Cardiac septum (tissue), 1 donor: ENCODE data around the gene DPH5. TPM values are rescaled to one million over a fixed set of nuclear protein-coding genes. Genes with fewer than 3 reads are reported as not detected.
"Not testable (repeated sequence)": the region's sequence is repeated elsewhere in the genome, so short reads cannot be mapped to it uniquely, and the experiment has no call there.

Experiments used
- DNase-seq: peaks from one replicate; pipeline ENCODE4 v3.0.0-alpha.2; 2020; ENCODE audit warnings: low spot score
- intact Hi-C: fragments of 100-400 bp; cut with DNase I; formaldehyde crosslinking; loops from one replicate; pipeline ENCODE4 v1.14.0; 2022
- total RNA-seq: library from RNA; stranded (reverse); fragmentation: NEBNext Ultra II Directional; extraction: Animal tissue kit (Norgen Biotek cat#: 25700); gene quantifications from one replicate; pipeline ENCODE4 v1.2.1, GENCODE V29; 2021
- donor health status: DM: no; HTN: no; CAD: no.

The DPH5 gene
- total RNA-seq, 1 donor from 2014 or later: 35.4 TPM

DNA sequence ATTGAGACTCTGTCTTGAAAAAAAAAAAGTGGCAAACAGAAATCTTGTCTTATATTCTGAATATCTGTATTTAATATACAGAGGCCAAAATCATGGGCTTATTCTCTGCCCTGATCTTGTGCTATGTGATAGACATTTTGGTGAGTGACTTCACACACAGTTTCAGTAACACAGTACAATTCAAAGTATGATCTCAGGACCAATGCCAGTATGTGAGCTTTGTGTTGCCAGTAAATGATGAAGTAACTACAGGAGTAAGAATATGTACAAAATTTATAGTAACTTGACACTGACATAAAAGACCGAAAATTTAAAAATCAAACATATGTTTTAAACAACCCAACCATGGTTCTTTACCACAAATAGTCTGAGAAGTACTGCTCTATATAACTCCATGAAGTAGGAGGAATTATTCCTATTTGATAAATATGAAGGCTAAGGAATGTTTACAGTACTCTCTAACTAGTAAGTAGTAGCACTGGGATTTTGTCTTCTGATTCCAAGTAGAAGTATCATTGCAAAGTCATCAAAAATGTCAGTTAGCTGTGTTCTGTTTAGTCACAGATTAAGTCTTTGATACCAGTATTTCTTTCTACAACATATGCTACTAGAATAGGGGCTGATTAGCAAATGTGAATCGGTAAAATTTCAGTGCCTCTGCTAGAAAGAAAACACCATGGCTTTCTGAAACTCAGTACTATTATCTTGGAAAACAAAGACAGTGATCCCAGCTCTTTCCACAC is 25.3 kb downstream of the DPH5 start:
- DNase-seq: no peak
- intact Hi-C loops: no loop called here

DNA sequence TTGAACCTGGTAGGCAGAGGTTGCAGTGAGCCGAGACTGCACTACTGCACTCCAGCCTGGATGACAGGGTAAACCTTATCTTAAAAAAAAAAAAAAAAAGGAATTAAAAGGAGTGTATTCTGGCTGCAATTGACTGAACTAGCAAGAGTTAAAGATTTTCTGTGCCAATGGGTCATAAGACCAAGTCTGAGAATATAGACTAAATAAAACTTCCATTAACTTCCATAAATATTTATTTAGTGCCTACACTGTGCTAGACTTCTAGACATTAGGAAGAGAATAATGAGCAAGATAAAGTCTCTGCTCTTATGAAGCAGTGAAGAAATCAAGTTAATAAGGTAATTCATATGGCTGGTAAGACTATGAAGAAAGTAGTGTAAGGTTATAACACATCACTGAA is 27.2 kb downstream of the DPH5 start:
- DNase-seq: no peak
- intact Hi-C loops: no loop called here

DNA sequence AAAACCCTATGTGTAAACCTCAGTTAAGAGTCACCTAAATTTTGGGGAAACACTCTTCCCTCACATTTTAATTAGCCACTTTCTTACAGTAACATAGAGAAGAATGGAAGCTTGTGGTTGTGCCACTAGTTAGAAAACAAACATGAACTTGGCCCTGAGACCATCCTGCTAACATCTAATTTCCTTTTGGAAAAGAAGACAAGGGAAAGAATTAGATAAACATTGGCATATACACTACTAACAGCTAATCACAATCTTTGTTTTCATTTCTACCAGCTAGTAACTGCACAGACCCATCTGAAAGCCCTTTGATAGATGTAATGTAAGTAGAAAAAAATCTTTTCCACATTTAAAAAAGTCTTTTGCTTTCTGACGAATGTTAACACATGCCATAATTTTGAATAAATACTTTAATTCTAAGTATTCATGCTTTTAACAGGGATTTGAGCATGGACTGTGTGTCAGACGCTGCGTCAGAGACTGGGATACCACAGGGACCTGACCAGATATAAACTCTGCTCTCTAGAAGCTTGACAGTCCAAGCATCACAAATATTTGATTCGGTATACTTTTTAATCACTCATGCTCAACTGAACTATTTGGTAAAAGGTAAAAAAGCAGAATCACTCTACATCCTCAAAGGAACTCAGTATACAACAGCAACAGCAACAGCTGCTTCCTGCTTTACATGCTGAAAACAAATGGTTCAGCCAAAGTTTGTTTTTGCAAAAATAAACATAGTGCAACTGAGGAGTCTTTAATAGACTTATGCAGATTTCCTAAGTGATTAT is 30.2 kb downstream of the DPH5 start:
- no peak for DNase-seq
- intact Hi-C loops: no loop called here

DNA sequence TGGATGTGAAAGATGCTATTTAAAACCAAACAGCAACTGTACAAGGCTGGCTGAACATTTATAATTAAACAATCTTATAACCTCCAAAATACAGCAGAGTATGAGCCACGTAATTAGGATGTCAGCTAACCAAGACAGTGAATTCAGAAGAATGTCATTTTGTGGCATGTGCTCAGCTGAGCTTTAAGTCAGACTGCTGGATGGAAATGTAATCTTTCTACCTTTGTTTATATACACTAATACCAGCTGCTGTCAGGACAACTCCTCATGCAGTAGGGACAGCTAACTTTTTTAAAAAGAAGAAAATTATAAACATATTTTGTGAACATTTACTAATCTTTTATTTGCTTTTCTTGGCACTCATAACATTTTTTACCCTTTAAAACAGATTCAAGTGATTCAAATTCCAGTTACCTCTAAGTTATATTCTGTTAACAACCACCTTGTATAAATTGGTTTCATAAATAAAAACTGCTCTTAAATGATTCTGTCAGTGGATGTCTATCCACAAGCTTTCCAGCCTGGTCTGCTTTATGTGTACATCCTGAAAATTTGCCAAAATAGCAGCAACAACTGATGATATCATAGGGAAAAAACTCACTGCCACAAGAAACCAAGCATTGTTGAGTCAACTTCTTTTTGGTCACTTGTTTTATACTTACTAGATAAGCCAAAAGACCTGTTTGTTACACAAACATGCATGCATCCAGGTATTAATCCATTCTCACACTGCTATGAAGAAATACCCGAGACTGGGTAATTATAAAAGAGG is 36.1 kb downstream of the DPH5 start:
- intact Hi-C loops: no loop called here
- no peak for DNase-seq

DNA sequence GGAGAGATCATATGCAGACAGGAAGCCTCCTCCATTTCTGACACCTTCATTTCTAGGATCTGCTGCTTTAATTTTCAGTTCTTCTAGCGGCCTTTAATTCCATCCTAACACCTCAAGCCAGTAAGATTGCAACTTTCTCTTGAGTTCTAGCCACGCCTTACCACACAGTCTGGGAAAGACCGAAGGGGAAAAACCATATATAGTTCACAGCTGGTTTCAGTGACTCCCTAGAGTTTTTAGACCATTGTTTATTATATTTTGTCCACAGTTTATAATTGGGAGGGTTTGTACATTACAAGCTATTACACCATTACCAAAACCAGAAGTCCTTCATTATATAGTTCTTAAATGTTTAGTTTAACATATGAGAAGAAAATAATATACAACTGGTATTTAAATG is 37.5 kb downstream of the DPH5 start:
- no peak for DNase-seq
- intact Hi-C loops: no loop called here

DNA sequence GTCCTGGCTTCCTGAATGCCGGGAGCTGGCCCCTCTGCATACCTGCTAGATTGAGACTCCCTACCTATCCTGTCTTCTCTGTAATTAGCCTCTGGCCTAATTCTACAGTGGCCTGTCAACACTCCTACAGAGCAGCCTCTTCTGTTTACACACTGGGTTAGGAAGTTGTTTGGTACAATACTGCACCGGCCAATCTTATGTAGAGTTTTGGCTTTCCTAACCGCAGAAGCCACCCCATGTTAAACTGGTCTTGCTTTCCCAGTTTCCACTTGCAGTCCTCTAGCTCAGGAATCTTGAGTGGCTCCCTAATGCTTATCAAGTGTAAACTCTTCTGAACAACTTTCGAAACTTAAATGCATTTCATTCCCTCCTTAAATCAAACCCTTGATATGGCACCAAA is 42.8 kb downstream of the DPH5 start:
- DNase-seq: no peak
- intact Hi-C loops: no loop called here

DNA sequence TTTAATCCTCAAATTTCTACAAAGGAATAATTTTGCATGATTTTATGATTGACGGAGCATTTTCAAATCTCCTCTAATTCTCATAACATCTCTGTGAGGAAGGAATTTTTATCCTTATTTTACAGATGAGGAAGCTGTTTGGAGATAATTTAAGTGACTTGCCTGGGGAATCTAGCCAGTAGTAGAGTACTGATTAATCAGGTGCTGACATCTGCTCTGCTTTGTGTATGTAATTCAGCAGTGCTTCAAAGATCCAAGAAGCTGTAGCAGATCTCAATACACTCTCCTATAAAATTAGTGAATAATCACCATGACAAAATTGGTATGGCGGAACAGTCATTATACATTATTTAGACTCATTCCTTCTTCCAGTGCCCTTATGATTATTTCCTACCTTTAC is 46.0 kb downstream of the DPH5 start:
- DNase-seq: no peak
- intact Hi-C loops: no loop called here

DNA sequence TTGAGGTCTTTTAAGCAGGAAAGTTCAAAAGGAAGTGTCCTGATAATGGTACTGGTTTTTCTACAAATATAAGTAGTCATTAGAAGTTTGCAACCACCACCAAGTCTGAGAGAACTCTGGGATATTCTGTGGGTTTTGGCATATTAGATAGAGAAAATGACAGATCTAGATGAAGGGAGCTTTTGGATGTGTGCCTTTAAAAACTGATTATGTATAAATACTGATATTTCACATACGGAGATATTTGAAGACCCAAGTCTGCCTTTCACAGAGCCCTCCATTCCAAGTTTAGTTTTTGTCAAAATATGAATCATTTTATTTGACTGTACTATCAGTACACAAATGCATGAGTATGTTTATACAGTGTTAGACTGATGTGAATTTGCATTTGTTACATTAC is 48.6 kb downstream of the DPH5 start:
- no peak for DNase-seq
- intact Hi-C loops: no loop called here

DNA sequence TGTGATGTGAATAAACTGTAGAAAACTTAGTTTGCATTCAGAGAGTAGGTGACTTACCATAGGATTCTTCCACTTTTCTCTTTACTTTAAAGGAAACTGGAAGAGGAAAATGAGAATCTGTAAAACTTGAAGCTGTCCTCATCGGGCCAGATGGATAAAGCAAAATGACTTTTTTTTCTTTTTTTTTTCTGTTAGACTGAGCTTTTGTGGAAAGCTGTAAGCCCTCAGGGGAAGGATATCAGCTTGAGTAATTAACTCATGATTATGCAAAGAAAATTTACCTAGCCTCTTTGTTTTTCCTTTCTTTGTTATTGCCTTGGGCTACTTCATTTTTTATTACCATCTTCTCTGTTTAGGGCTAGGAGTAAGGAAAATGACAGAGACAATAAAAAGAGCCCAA is 53.4 kb downstream of the DPH5 start:
- no peak for DNase-seq
- intact Hi-C loops: no loop called here

DNA sequence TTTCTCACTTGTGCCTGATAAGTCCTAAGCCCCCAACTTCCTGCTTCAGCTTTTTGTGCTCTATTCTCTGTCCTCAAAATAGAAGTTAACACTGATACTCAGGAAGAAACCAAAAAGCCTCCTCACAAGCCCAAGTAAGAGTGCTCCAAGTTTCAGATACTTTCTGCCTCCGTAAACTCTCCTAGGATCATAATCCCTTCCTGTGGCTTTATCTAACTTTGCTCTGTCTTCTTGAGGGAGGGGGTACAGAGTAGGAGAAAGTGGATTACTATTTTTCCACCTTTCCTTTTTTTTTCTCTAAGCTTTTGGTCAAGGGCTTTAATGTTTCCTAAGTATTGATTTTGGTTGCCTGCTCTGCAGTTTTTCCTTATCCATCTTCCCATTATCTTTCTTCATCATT is 54.6 kb downstream of the DPH5 start:
- DNase-seq: no peak
- intact Hi-C loops: no loop called here

DNA sequence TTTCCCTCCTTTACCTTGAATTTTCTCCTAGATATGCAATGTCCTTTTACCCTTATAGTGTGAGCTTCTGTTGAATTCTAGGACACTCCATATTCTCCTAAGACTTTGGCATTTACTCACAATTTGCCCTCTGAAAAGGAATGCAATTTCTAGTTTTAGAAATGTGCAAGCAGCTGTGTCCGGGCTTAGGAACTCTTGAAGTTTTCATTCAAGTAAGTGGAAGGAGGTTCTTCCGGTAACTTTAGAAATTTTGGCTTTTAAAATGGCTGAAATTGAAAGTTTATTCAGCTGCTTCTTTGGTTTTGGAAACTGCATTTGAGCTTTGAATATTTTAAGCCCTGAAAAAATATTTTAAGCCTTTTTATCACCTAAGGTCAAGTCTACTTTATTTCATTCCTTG is 56.3 kb downstream of the DPH5 start:
- no peak for DNase-seq
- intact Hi-C loops: no loop called here

DNA sequence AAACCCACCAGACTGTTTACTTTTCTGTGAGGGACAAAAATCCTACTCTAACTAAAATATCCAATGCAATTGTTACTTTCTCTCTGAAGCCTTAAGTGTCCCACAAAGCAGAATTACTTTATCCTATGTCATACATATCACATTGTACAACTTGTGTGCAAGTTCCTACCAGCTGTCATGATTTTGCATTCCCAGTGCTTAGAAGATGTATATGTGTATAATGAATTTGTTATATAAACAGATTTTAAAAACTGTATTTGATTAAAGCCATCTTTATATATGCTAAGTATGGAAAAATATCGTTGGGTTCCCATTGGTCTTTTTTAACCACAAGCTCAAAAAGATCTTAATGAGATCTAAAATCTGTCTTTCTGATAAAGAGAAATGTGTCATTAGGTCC is 57.0 kb downstream of the DPH5 start:
- intact Hi-C loops: no loop called here
- DNase-seq: no peak

DNA sequence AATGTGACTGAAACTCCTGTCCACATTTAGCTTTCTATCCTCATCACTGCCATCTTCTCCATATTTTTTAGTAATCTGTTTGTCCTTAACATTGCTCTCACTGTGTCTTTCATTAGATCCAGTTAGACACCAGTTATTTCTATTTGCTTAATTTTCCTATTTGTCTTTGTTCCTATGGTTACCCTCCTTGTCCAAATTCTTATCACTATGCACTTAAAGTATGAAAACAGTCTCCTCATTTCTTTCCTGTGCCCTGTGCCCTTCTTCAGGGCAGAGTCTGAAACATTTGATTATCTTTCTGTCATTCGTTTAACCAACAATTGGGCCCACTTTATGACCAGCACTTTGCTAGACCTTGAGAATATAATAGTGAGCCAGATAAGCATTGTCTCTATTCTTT is 65.5 kb downstream of the DPH5 start:
- intact Hi-C loops: no loop called here

DNA sequence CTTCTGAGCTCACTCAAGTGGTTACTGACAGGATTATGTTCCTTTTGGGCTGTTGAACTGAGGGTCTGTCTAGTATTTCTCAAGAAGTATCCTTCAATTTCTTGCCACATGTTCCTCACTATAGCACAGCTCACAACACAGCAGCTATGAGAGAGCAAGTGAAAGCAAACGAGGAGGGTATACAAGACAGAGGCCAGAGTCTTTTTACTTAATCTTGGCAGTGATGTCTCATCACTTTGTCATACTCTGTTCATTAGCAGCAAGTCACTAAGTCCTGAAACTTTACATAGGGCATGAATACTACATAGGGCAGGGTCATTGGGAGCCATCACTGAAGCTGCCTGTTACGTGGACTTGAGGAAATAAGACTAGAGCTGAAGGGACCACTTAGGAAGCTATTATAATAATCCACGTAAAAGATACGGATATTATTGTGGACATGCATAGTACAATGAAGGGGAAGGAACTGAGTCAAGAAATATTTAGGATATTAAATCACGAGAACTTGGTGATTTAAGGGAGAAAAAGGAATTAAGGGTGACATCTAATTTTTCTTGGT is 66.0 kb downstream of the DPH5 start:
- intact Hi-C loops: no loop called here
- DNase-seq: no peak

More for the DNA sequence above, 65.5 kb downstream of the DPH5 start:
- no peak for DNase-seq

DNA sequence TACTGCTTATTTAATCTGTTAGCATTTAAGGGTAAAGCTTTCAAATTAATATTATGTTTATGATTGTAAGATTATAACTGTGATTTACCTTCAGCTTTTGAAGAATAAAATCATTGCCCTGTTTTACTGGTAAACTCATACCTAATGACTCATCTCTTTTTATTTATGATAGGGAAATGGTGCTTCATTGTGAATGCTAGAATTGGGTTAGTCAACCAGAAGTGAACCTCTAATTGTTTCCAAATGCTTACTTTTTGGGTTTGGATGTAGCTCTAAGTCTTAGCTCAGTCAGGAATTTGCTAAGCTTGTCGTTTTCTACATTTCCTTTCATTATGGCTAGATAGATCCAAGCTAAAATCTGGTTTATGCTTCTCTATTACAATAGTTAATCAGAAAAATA is 70.3 kb downstream of the DPH5 start:
- intact Hi-C loops: no loop called here

DNA sequence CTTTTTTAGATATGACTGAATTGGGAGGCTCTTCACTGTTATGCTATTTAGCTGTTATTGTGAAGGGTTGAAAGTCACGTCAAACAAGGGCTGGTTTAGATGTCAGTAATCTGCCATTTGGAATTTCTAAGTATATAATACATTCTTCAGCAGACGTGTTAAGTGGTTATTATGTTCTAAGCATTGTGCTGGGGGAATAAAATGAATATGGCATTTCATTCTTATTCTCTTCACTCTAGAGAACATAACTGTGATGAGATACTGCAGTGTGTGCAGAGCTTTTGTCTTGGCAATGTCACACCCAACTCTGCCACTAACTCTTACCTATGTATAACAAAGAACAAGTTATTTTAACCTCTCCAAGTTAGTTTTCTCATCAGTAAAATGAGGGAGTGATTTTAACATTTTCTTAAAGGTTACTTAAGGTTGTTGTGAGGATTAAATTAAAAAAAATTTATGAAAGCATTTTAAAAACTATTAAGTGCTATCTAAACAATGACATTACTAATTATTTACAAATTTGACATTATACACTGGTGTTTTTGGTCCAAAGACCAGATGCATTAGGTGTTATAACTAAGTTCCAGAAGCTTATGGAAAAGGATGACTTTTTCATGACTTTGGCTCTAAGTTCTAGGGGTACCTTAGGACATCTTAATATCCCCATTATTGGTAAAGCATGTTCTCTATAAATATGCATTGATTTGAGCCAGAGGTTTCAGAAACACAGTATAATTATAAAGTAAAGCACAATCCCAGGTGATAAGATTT is 71.4 kb downstream of the DPH5 start:
- DNase-seq: no peak

More for the DNA sequence above, 70.3 kb downstream of the DPH5 start:
- no peak for DNase-seq

DNA sequence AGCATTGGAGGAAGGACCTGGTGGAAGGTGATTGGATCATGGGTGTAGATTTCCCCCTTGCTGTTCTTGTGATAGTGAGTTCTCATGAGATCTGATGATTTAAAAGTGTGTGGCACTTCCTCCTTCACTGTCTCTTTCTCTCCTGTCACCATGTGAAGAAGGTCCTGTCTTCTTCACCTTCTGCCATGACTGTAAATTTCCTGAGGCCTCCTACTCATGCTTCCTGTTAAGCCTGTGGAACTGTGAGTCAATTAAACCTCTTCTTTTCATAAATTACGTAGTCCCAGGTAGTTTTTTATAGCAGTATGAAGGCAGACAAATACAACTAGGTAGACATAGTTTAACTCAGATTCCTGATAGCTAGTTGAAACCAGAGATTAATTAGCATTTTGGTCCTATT is 72.6 kb downstream of the DPH5 start:
- DNase-seq, intact Hi-C loops: not testable (repeated sequence)

More for the DNA sequence above, 71.4 kb downstream of the DPH5 start:
- intact Hi-C loops: no loop called here

DNA sequence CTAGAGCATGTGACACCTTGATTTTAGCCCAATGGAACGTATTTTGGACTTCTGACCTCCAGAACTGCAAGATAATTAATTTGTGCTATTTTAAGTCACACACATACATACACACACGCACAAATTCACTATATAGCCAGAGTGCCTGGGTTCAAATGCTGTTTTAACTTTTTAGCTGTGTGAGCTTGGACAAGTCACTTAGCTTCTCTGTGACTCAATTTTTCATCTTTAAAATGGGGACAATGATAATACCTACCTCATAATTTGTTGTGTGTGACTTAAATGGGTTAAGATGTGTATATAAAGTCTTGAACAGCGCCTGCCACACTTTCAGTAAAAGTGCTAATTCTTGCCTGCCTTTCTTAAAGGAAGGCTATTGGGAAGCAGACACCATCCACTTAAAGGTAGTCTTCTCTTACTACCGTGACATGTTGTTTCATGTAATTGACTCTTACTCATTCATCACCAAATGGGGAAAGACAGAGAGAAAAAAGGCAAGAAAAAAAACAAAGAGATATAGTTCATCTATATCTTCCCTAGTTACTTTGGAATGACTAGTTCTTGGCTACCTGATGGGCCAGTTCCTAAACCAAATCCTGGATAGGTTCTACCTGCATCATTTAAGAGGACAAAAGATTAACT is 73.4 kb downstream of the DPH5 start:
- intact Hi-C loops: no loop called here
- no peak for DNase-seq

DNA sequence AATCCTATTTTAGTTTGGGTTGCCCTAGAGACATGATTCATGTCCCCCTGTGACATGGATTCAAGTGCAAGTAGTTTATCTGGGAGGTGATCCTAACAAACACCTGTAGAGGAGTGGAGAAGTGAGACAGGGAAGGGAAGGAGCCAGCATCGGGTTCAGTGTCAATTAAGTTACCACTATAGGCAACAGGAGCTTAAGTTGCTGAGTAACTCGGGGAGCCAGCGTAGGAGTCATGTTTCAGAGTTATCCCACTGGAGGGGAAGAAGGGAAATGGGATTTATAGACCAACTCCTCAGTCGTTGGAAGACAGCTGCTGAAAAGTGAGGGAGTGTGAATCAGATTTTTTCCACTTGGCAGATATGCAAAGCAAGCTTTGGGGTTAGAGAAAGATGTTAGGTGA is 74.8 kb downstream of the DPH5 start:
- DNase-seq: no peak
- intact Hi-C loops: no loop called here
